ENCODE measurements around the gene CALHM5.
A peak's percentile ranks its signal among the peaks of the same experiment; 100 is the strongest.

The CALHM5 gene

GRCh38 chr6:116511424-116512110 is at the start of gene CALHM5:
Gene CALHM5, plus strand, starts transcription at chr6:116511639. Its CDS starts 58 bp downstream, at chr6:116511697.
- peak within 1 kb of the TSS; percentile 50 for H3K4me3 ChIP-seq (ENCODE audit: low read depth, low read length)
- peak; percentile 88 for DNase-seq (ENCODE audit: low read depth, low spot score)
- peak; percentile 64 for TF ChIP-seq CTCF (IDR thresholded peaks at IDR 0.05; ENCODE audit: low read depth, low read length)
- in situ Hi-C loops (cut with HindIII; ENCODE audit: low sequenced_read_pairs) = no loop called here

GRCh38 chr6:116461932-116462885 is 49.2 kb upstream of the CALHM5 start:
- peak; percentile 46 for DNase-seq (ENCODE audit: low read depth, low spot score)
- no peak for TF ChIP-seq CTCF (IDR thresholded peaks at IDR 0.05; ENCODE audit: low read depth, low read length)
- peak overlapping the region; percentile 24 for H3K4me3 ChIP-seq (ENCODE audit: low read depth, low read length)
- in situ Hi-C loops (cut with HindIII; ENCODE audit: low sequenced_read_pairs) = no loop called here

GRCh38 chr6:116463301-116463700 is 48.1 kb upstream of the CALHM5 start:
- in situ Hi-C loops (cut with HindIII; ENCODE audit: low sequenced_read_pairs) = no loop called here
- DNase-seq (ENCODE audit: low read depth, low spot score) = no peak
- TF ChIP-seq CTCF (IDR thresholded peaks at IDR 0.05; ENCODE audit: low read depth, low read length) = no peak
- no peak overlapping the region for H3K4me3 ChIP-seq (ENCODE audit: low read depth, low read length)

- in situ Hi-C loops (cut with HindIII; ENCODE audit: low sequenced_read_pairs) = no loop called here
- DNase-seq (ENCODE audit: low read depth, low spot score) = no peak
- TF ChIP-seq CTCF (IDR thresholded peaks at IDR 0.05; ENCODE audit: low read depth, low read length) = no peak
- no peak overlapping the region for H3K4me3 ChIP-seq (ENCODE audit: low read depth, low read length)
Observed at GRCh38 chr6:116465246-116465645, 46.2 kb upstream of the CALHM5 start.

GRCh38 chr6:116467096-116467495 is 44.3 kb upstream of the CALHM5 start:
- in situ Hi-C loops (cut with HindIII; ENCODE audit: low sequenced_read_pairs) = no loop called here
- no peak for TF ChIP-seq CTCF (IDR thresholded peaks at IDR 0.05; ENCODE audit: low read depth, low read length)
- DNase-seq (ENCODE audit: low read depth, low spot score) = no peak
- H3K4me3 ChIP-seq (ENCODE audit: low read depth, low read length) = no peak overlapping the region

GRCh38 chr6:116467514-116467913 is 43.9 kb upstream of the CALHM5 start:
- no peak for DNase-seq (ENCODE audit: low read depth, low spot score)
- H3K4me3 ChIP-seq (ENCODE audit: low read depth, low read length) = no peak overlapping the region
- in situ Hi-C loops (cut with HindIII; ENCODE audit: low sequenced_read_pairs) = no loop called here
- no peak for TF ChIP-seq CTCF (IDR thresholded peaks at IDR 0.05; ENCODE audit: low read depth, low read length)

All from astrocyte of the spinal cord (primary cell).